Measurements from ENCODE around the gene PHLPP2. TPM values are rescaled to one million over a fixed set of nuclear protein-coding genes. Genes with fewer than 3 reads are reported as not detected.
A peak's percentile ranks its signal among the peaks of the same experiment; 100 is the strongest.

The PHLPP2 gene
- total and polyA plus RNA-seq, 10 of the 15 experiments (the other 5 are each of a cell fraction or from before 2014, with no cell fraction given): 1.0 to 13.2 (median 7.0) TPM

DNA sequence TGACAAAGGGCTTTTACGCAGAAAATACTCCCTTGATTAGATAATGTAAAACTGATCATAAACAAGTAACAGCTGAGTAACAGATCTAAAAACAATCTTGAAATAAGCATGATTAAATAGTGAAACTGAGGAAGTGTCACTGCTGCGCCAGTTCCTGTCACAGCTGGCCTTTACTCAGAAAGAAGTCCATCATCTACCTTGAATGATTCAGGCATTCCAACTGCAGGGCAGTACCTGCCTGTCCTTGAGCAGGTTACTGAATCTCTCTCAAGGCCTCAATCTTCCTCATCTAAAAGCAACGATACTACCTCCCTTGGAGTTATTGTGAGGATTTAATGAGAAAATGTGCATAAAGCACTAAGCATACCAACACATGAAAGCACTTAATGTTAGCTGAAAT is 12.7 kb downstream of the PHLPP2 start:
- no peak overlapping the region for H2AFZ ChIP-seq (ENCODE audit: control insufficient read depth, low read depth, low read length)
- 75% methylated on average over 3 of the region's 3 CpGs for WGBS (ENCODE audit: insufficient coverage, insufficient replicate concordance, low lambda C conversion rate, missing lambda C conversion rate)
- TF ChIP-seq SPI1 (IDR thresholded peaks at IDR 0.05; ENCODE audit: borderline replicate concordance, insufficient read depth, low read depth, low read length): peak; percentile 10; the same call in 1 of the 2 replicates
- no peak for TF ChIP-seq FOXM1 (IDR thresholded peaks at IDR 0.05; ENCODE audit: low read depth, low read length)
- no peak for TF ChIP-seq CEBPB (IDR thresholded peaks at IDR 0.05; ENCODE audit: borderline replicate concordance in 1 of 2, low read depth in 2 of 2, low read length in 2 of 2)
- no peaks in the 10 kb centered on the region for H4K20me1 ChIP-seq (ENCODE audit: control insufficient read depth, insufficient read depth)
- in situ Hi-C loops (cut with MboI): no loop called here
- no TSS peak for BruUV-seq (replicated peaks)
- H3K9me3 ChIP-seq (replicated peaks; ENCODE audit: control insufficient read depth, insufficient read depth, low read length): no peaks in the 10 kb centered on the region
- peaks cover 7% of the 10 kb centered on the region for H3K4me1 ChIP-seq (ENCODE audit: control insufficient read depth, insufficient read depth, low read length)
- intact Hi-C loops (cut with micrococcal nuclease; ENCODE audit: unreplicated experiment): no loop called here
- H3K27me3 ChIP-seq (replicated peaks in 1 of 2; ENCODE audit: control insufficient read depth in 2 of 2, insufficient read depth in 2 of 2, low read length in 1 of 2): no peaks in the 10 kb centered on the region
- ChIA-PET SMC1A (ENCODE audit: uncharacterized antibody, unreplicated experiment) (interaction anchor here (1.8 to 2.1 kb wide), 2 partner anchors 10 to 249 kb away, joined by 5 to 6 read pairs; no protein-coding TSS in a partner anchor), RAD21 (ENCODE audit: unreplicated experiment) (no interaction called here), CTCF (interaction anchor here (0.8 to 1.3 kb wide), 3 partner anchors 30 to 171 kb away, joined by 3 to 4 read pairs (median 3); no protein-coding TSS in a partner anchor), POLR2A (interaction anchor here (1.3 kb wide), 1 partner anchor 97 kb away, joined by 3 read pairs; the partner anchor contains the start of gene AP1G1)
- DNase-seq (ENCODE audit: low read depth, low spot score) (no peak), ATAC-seq (peak; percentile 64), FAIRE-seq (peak; percentile 38)
- 0 out of 2 replicates have a peak overlapping the region, but pooled peaks have one; percentile 39 for H3K4me2 ChIP-seq (ENCODE audit: control insufficient read depth, insufficient read depth)
- no peak overlapping the region for H3K9ac ChIP-seq (ENCODE audit: control insufficient read depth, insufficient read depth, low read length)
- peaks cover 0 to 1% of the 10 kb centered on the region in 2 experiments; a peak in 1 of 4 replicates for H3K36me3 ChIP-seq (ENCODE audit: control insufficient read depth in 2 of 2, insufficient read depth in 2 of 2, low read length in 1 of 2)
- H3K27ac ChIP-seq (ENCODE audit: control insufficient read depth, insufficient read depth): no peak overlapping the region
- H3K79me2 ChIP-seq (ENCODE audit: control insufficient read depth, insufficient read depth, low read length): no peaks in the 10 kb centered on the region
- no peak overlapping the region for H3K4me3 ChIP-seq

DNA sequence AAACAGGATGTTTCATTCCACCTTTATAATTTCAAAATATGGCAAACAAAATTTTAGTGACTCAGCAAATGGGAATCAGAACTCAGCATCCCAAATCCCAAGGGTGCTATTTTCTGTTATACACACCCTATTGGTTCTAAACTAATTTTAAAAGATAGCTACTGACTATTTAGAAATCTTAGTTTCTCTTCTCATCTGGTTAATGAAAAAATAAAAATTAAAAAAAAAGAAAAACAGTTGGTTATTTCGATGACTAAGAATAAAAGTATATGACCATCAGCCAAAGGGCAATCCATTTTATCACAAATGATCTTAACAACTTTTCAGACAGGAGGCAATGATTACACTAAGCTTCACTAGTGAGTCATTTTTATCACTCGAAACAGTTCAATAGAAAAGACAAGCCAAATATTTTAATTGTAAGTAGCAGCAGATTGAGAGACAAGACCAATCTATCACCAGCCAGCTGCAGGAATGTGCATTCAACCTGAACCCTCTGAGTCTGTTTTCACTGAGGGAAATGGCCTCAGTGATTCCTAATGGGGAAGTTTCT is 15.2 kb downstream of the PHLPP2 start:
- ChIA-PET CTCF (no interaction called here), SMC1A (ENCODE audit: uncharacterized antibody, unreplicated experiment) (interaction anchor here (1.4 kb wide), 1 partner anchor 39 kb away, joined by 4 read pairs; no protein-coding TSS in a partner anchor), RAD21 (ENCODE audit: unreplicated experiment) (no interaction called here), POLR2A (no interaction called here)
- DNase-seq (ENCODE audit: low read depth, low spot score) (no peak), ATAC-seq (no peak), FAIRE-seq (no peak)
- Histone ChIP-seq H3K27ac (ENCODE audit: control insufficient read depth, insufficient read depth) (no peak overlapping the region), H3K36me3 (ENCODE audit: control insufficient read depth in 2 of 2, insufficient read depth in 2 of 2, low read length in 1 of 2) (peaks cover 0 to 1% of the 10 kb centered on the region in 2 experiments; a peak in 1 of 4 replicates), H3K9me3 (replicated peaks; ENCODE audit: control insufficient read depth, insufficient read depth, low read length) (no peaks in the 10 kb centered on the region), H4K20me1 (ENCODE audit: control insufficient read depth, insufficient read depth) (no peaks in the 10 kb centered on the region), H3K4me3 (no peak overlapping the region), H2AFZ (ENCODE audit: control insufficient read depth, low read depth, low read length) (no peak overlapping the region), H3K4me2 (ENCODE audit: control insufficient read depth, insufficient read depth) (no peak overlapping the region), H3K27me3 (replicated peaks in 1 of 2; ENCODE audit: control insufficient read depth in 2 of 2, insufficient read depth in 2 of 2, low read length in 1 of 2) (no peaks in the 10 kb centered on the region), H3K9ac (ENCODE audit: control insufficient read depth, insufficient read depth, low read length) (no peak overlapping the region), H3K79me2 (ENCODE audit: control insufficient read depth, insufficient read depth, low read length) (no peaks in the 10 kb centered on the region), H3K4me1 (ENCODE audit: control insufficient read depth, insufficient read depth, low read length) (peaks cover 7% of the 10 kb centered on the region)
- WGBS (ENCODE audit: insufficient coverage, insufficient replicate concordance, low lambda C conversion rate, missing lambda C conversion rate): 78% methylated on average over 2 of the region's 2 CpGs
- TF ChIP-seq, protein P1, sequence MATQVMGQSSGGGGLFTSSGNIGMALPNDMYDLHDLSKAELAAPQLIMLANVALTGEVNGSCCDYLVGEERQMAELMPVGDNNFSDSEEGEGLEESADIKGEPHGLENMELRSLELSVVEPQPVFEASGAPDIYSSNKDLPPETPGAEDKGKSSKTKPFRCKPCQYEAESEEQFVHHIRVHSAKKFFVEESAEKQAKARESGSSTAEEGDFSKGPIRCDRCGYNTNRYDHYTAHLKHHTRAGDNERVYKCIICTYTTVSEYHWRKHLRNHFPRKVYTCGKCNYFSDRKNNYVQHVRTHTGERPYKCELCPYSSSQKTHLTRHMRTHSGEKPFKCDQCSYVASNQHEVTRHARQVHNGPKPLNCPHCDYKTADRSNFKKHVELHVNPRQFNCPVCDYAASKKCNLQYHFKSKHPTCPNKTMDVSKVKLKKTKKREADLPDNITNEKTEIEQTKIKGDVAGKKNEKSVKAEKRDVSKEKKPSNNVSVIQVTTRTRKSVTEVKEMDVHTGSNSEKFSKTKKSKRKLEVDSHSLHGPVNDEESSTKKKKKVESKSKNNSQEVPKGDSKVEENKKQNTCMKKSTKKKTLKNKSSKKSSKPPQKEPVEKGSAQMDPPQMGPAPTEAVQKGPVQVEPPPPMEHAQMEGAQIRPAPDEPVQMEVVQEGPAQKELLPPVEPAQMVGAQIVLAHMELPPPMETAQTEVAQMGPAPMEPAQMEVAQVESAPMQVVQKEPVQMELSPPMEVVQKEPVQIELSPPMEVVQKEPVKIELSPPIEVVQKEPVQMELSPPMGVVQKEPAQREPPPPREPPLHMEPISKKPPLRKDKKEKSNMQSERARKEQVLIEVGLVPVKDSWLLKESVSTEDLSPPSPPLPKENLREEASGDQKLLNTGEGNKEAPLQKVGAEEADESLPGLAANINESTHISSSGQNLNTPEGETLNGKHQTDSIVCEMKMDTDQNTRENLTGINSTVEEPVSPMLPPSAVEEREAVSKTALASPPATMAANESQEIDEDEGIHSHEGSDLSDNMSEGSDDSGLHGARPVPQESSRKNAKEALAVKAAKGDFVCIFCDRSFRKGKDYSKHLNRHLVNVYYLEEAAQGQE (IDR thresholded peaks at IDR 0.05; ENCODE audit: low read depth, low read length): no peak
- TF ChIP-seq, protein P2, sequence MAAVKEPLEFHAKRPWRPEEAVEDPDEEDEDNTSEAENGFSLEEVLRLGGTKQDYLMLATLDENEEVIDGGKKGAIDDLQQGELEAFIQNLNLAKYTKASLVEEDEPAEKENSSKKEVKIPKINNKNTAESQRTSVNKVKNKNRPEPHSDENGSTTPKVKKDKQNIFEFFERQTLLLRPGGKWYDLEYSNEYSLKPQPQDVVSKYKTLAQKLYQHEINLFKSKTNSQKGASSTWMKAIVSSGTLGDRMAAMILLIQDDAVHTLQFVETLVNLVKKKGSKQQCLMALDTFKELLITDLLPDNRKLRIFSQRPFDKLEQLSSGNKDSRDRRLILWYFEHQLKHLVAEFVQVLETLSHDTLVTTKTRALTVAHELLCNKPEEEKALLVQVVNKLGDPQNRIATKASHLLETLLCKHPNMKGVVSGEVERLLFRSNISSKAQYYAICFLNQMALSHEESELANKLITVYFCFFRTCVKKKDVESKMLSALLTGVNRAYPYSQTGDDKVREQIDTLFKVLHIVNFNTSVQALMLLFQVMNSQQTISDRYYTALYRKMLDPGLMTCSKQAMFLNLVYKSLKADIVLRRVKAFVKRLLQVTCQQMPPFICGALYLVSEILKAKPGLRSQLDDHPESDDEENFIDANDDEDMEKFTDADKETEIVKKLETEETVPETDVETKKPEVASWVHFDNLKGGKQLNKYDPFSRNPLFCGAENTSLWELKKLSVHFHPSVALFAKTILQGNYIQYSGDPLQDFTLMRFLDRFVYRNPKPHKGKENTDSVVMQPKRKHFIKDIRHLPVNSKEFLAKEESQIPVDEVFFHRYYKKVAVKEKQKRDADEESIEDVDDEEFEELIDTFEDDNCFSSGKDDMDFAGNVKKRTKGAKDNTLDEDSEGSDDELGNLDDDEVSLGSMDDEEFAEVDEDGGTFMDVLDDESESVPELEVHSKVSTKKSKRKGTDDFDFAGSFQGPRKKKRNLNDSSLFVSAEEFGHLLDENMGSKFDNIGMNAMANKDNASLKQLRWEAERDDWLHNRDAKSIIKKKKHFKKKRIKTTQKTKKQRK (IDR thresholded peaks at IDR 0.05; ENCODE audit: low read depth, low read length): no peak
- TF ChIP-seq HDAC6 (IDR thresholded peaks at IDR 0.05; ENCODE audit: unreplicated experiment): no peak
- no peak for TF ChIP-seq MTA2 (IDR thresholded peaks at IDR 0.05; ENCODE audit: low read depth)
- no peak for TF ChIP-seq EED (IDR thresholded peaks at IDR 0.05; ENCODE audit: low read depth)
- intact Hi-C loops (cut with micrococcal nuclease; ENCODE audit: unreplicated experiment) (no loop called here), in situ Hi-C loops (cut with MboI) (no loop called here)
- BruUV-seq (replicated peaks): no TSS peak

All from GM12878 (cell line).